GM19328 (cell line): ENCODE measurements around the gene SLC25A31.
A peak's percentile ranks its signal among the peaks of the same experiment; 100 is the strongest.

Experiments used
- ATAC-seq: cut with Tn5 transposase; IDR thresholded peaks from one replicate; pipeline ENCODE4 v1.9.1; 2021; ENCODE audit warnings: mild to moderate bottlenecking, moderate library complexity; ENCODE audit not compliant: unreplicated experiment

SLC25A31 gene

GRCh38 chr4:127776620-127777019, 46.4 kb downstream of the SLC25A31 start:
- ATAC-seq = no peak

GRCh38 chr4:127777487-127777886, 47.3 kb downstream of the SLC25A31 start:
- ATAC-seq = no peak

GRCh38 chr4:127778102-127778501, 47.9 kb downstream of the SLC25A31 start:
- ATAC-seq = no peak

GRCh38 chr4:127780598-127780997, 50.4 kb downstream of the SLC25A31 start:
- no peak for ATAC-seq

- peak; percentile 33 for ATAC-seq
Measured at GRCh38 chr4:127781300-127782024, 51.3 kb downstream of the SLC25A31 start.

- peak; percentile 77 for ATAC-seq
Measured at GRCh38 chr4:127782025-127782274, 51.8 kb downstream of the SLC25A31 start.

- peak; percentile 40 for ATAC-seq
Measured at GRCh38 chr4:127782275-127783025, 52.2 kb downstream of the SLC25A31 start, which contains the start of gene HSPA4L. TSS of gene HSPA4L (plus strand) at chr4:127782322. CDS start at chr4:127782551, 229 bp downstream.

GRCh38 chr4:127783026-127783769, 53.0 kb downstream of the SLC25A31 start:
- no peak for ATAC-seq

- ATAC-seq = no peak
Measured at GRCh38 chr4:127783955-127784770, 54.0 kb downstream of the SLC25A31 start.

- no peak for ATAC-seq
Measured at GRCh38 chr4:127788517-127788916, 58.3 kb downstream of the SLC25A31 start.

GRCh38 chr4:127791391-127791790, 61.2 kb downstream of the SLC25A31 start:
- ATAC-seq = no peak

GRCh38 chr4:127793528-127793927, 63.3 kb downstream of the SLC25A31 start:
- ATAC-seq = no peak

- no peak for ATAC-seq
Measured at GRCh38 chr4:127799711-127800110, 69.5 kb downstream of the SLC25A31 start.

GRCh38 chr4:127809173-127809800, 79.1 kb downstream of the SLC25A31 start:
- ATAC-seq = no peak

- no peak for ATAC-seq
Measured at GRCh38 chr4:127810551-127810950, 80.4 kb downstream of the SLC25A31 start.

- no peak for ATAC-seq
Measured at GRCh38 chr4:127822430-127822829, 92.2 kb downstream of the SLC25A31 start.
